BLaER1 treated with 17β-estradiol and CSF1 and Interleukin-3, amounts not matched to agents 10 nM and 100 nM (cell line): Measurements from ENCODE around the gene KIF25.

Experiments
- H3K27ac ChIP-seq, 11 experiments: shearing (Covaris generic); formaldehyde crosslinking; 2 replicates each; pipeline ENCODE4 v1.8.1; 2022
- H3K27me3 ChIP-seq, 11 experiments: shearing (Covaris generic); formaldehyde crosslinking; 2 replicates each; pipeline ENCODE4 v1.8.1; 2022
- H3K36me3 ChIP-seq, 11 experiments: shearing (Covaris generic); formaldehyde crosslinking; 2 replicates each; pipeline ENCODE4 v1.8.1; 2022
- H3K4me1 ChIP-seq, 10 experiments: shearing (Covaris generic); formaldehyde crosslinking; 2 replicates each; pipeline ENCODE4 v1.8.1; 2022
- H3K4me2 ChIP-seq, 11 experiments: shearing (Covaris generic); formaldehyde crosslinking; 2 replicates each; pipeline ENCODE4 v1.8.1; 2022
- H3K4me3 ChIP-seq, 10 experiments: shearing (Covaris generic); formaldehyde crosslinking; 2 replicates each; pipeline ENCODE4 v1.8.1; 2022
- H3K9ac ChIP-seq, 11 experiments: shearing (Covaris generic); formaldehyde crosslinking; 2 replicates each; pipeline ENCODE4 v1.8.1; 2022
- H3K9me3 ChIP-seq, 11 experiments: shearing (Covaris generic); formaldehyde crosslinking; replicated peaks in 1 of 11; 2 replicates each; pipeline ENCODE4 v1.8.1; 2022
- H4K20me1 ChIP-seq, 11 experiments: shearing (Covaris generic); formaldehyde crosslinking; 2 replicates each; pipeline ENCODE4 v1.8.1; 2022
- Cebpa-rat ChIP-seq, 11 experiments: shearing (Covaris generic); IDR thresholded peaks; 2 replicates each; pipeline ENCODE4 v1.8.1; 2022

KIF25 gene

GRCh38 chr6:167997642-167998041 lies at the start of gene KIF25:
Gene KIF25, plus strand, starts transcription at chr6:167997671. Its CDS starts 31,915 bp downstream, at chr6:168029586.
- TF ChIP-seq Cebpa-rat (IDR thresholded peaks at IDR 0.05) = no peak
- H3K4me3 ChIP-seq = peak within 1 kb of the TSS; percentile 39 to 73 (median 62)
- peaks cover 36 to 74% (median 60%) of the 10 kb centered on the region in 10 experiments for H3K4me1 ChIP-seq
- peak within 1 kb of the TSS; percentile 76 to 99 (median 92) for H3K4me2 ChIP-seq
- H3K27me3 ChIP-seq = no peaks in the 10 kb centered on the region
- H3K27ac ChIP-seq = peak within 1 kb of the TSS; percentile 30 to 96 (median 90); a peak in 19 of 22 replicates
- H4K20me1 ChIP-seq = no peaks in the 10 kb centered on the region
- peaks cover 0 to 16% (median 0%) of the 10 kb centered on the region in 11 experiments; a peak in 3 of 22 replicates for H3K36me3 ChIP-seq
- H3K9me3 ChIP-seq = no peaks in the 10 kb centered on the region
- H3K9ac ChIP-seq = peak within 1 kb of the TSS; percentile 60 to 88 (median 80); a peak in 20 of 22 replicates

GRCh38 chr6:167947716-167948115 lies 49.8 kb upstream of the KIF25 start:
- Histone ChIP-seq H3K4me3 (no peak overlapping the region), H3K36me3 (peaks cover 57 to 85% (median 80%) of the 10 kb centered on the region in 11 experiments), H3K4me1 (peaks cover 16 to 34% (median 24%) of the 10 kb centered on the region in 10 experiments), H3K27ac (no peak overlapping the region), H3K4me2 (no peak overlapping the region), H4K20me1 (no peaks in the 10 kb centered on the region; a peak in 1 of 22 replicates), H3K9ac (no peak overlapping the region), H3K27me3 (no peaks in the 10 kb centered on the region), H3K9me3 (no peaks in the 10 kb centered on the region)
- no peak for TF ChIP-seq Cebpa-rat (IDR thresholded peaks at IDR 0.05)

DNA sequence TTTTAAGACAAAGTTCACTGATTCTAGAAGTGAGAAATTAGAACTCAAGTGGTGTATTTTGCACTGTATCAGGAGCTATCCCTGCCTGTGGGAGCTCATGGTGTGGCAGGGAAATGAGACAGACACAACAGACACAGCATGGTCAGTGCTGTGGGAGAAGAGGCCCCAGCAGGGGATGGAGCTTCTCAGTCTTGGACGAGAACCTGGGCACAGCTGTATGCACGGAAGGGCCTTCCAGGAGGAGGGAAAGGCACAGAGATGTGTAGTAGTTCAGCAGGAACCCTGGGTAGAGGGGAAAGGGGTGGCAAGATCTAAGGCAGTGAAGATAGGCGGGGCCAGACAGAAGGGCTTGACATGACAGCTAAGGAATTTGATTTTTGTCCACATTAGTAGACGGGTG lies 48.8 kb upstream of the KIF25 start:
- Histone ChIP-seq H3K9me3 (no peaks in the 10 kb centered on the region), H3K4me3 (no peak overlapping the region), H3K36me3 (peaks cover 54 to 75% (median 71%) of the 10 kb centered on the region in 11 experiments), H3K27me3 (no peaks in the 10 kb centered on the region), H3K27ac (peak overlapping the region in 1 of 11 experiments; percentile 28; a peak in 1 of 22 replicates), H4K20me1 (no peaks in the 10 kb centered on the region; a peak in 1 of 22 replicates), H3K9ac (no peak overlapping the region), H3K4me1 (peaks cover 22 to 44% (median 33%) of the 10 kb centered on the region in 10 experiments), H3K4me2 (no peak overlapping the region)
- TF ChIP-seq Cebpa-rat (IDR thresholded peaks at IDR 0.05) = no peak

- Histone ChIP-seq H3K9me3 (no peaks in the 10 kb centered on the region), H3K9ac (no peak overlapping the region), H4K20me1 (no peaks in the 10 kb centered on the region; a peak in 1 of 22 replicates), H3K4me2 (no peak overlapping the region), H3K4me3 (no peak overlapping the region), H3K27ac (peak overlapping the region in 2 of 11 experiments; percentile 32 to 34; a peak in 2 of 22 replicates), H3K4me1 (peaks cover 24 to 49% (median 37%) of the 10 kb centered on the region in 10 experiments), H3K27me3 (no peaks in the 10 kb centered on the region), H3K36me3 (peaks cover 50 to 72% (median 66%) of the 10 kb centered on the region in 11 experiments)
- TF ChIP-seq Cebpa-rat (IDR thresholded peaks at IDR 0.05) = no peak
These were observed 48.3 kb upstream of the KIF25 start for GRCh38 chr6:167949121-167949684.

DNA sequence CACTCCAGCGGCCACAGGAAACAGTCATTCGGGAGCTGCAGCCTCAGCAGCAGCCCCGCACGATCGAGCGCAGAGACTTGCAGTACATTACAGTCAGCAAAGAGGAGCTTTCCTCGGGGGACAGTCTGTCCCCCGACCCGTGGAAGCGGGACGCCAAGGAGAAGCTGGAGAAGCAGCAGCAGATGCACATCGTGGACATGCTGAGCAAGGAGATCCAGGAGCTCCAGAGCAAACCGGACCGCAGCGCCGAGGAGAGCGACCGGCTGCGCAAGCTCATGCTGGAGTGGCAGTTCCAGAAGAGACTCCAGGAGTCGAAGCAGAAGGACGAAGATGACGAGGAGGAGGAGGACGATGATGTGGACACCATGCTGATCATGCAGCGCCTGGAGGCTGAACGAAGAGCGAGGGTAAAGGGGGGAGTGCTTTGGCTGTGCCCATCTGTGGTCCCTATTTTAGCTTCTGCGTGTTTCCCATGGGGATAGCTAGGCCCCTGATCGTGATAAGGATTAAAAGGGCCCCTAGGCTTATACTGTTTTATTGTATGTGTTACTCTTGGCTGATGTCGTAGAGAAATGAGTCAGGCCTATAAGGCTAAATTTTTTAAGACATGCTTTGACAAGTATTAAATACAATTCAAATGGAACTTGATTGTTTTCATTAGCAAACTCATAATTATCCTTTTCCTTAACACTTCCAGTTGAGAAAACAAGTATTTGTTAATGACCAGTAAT lies 45.5 kb upstream of the KIF25 start:
- H3K4me1 ChIP-seq = peaks cover 40 to 67% (median 55%) of the 10 kb centered on the region in 10 experiments
- peaks cover 27 to 70% (median 58%) of the 10 kb centered on the region in 11 experiments for H3K36me3 ChIP-seq
- H4K20me1 ChIP-seq = peaks cover 0 to 19% (median 0%) of the 10 kb centered on the region in 11 experiments; a peak in 3 of 22 replicates
- peak overlapping the region; percentile 54 to 79 (median 73) for H3K9ac ChIP-seq
- peak overlapping the region; percentile 23 to 81 (median 75); a peak in 21 of 22 replicates for H3K27ac ChIP-seq
- H3K9me3 ChIP-seq = no peaks in the 10 kb centered on the region
- H3K4me2 ChIP-seq = peak overlapping the region; percentile 84 to 97 (median 93)
- H3K4me3 ChIP-seq = peak overlapping the region; percentile 44 to 73 (median 65)
- no peak for TF ChIP-seq Cebpa-rat (IDR thresholded peaks at IDR 0.05)
- no peaks in the 10 kb centered on the region for H3K27me3 ChIP-seq

- H4K20me1 ChIP-seq = peaks cover 0 to 25% (median 0%) of the 10 kb centered on the region in 11 experiments; a peak in 3 of 22 replicates
- no peak for TF ChIP-seq Cebpa-rat (IDR thresholded peaks at IDR 0.05)
These were observed 45.0 kb upstream of the KIF25 start for GRCh38 chr6:167952512-167952859.

GRCh38 chr6:167953551-167953950 lies 43.9 kb upstream of the KIF25 start:
- H3K27me3 ChIP-seq = no peaks in the 10 kb centered on the region
- peaks cover 0 to 25% (median 0%) of the 10 kb centered on the region in 11 experiments; a peak in 3 of 22 replicates for H4K20me1 ChIP-seq
- peaks cover 56 to 83% (median 71%) of the 10 kb centered on the region in 10 experiments for H3K4me1 ChIP-seq
- H3K4me3 ChIP-seq = peak overlapping the region in 8 of 10 experiments; percentile 50 to 73 (median 67); a peak in 16 of 20 replicates
- H3K27ac ChIP-seq = peak overlapping the region in 7 of 11 experiments; percentile 38 to 79 (median 75); a peak in 10 of 22 replicates
- TF ChIP-seq Cebpa-rat (IDR thresholded peaks at IDR 0.05) = no peak
- peak overlapping the region; percentile 53 to 97 (median 92) for H3K4me2 ChIP-seq
- H3K9ac ChIP-seq = peak overlapping the region in 9 of 11 experiments; percentile 14 to 72 (median 44); a peak in 12 of 22 replicates
- H3K36me3 ChIP-seq = peaks cover 12 to 65% (median 47%) of the 10 kb centered on the region in 11 experiments
- H3K9me3 ChIP-seq = no peaks in the 10 kb centered on the region

More at GRCh38 chr6:167952512-167952859, 45.0 kb upstream of the KIF25 start:
- H3K9me3 ChIP-seq = no peaks in the 10 kb centered on the region
- peaks cover 21 to 70% (median 55%) of the 10 kb centered on the region in 11 experiments for H3K36me3 ChIP-seq
- H3K27me3 ChIP-seq = no peaks in the 10 kb centered on the region
- peak overlapping the region; percentile 23 to 81 (median 75); a peak in 21 of 22 replicates for H3K27ac ChIP-seq
- H3K4me3 ChIP-seq = peak overlapping the region; percentile 44 to 73 (median 65)
- peak overlapping the region; percentile 84 to 97 (median 93) for H3K4me2 ChIP-seq
- peaks cover 46 to 73% (median 61%) of the 10 kb centered on the region in 10 experiments for H3K4me1 ChIP-seq
- H3K9ac ChIP-seq = peak overlapping the region; percentile 54 to 79 (median 73); a peak in 21 of 22 replicates

- H3K27ac ChIP-seq = 0 out of 22 replicates have a peak overlapping the region, but pooled peaks of 2 of the 11 experiments have one; percentile 26 to 79
- no peak for TF ChIP-seq Cebpa-rat (IDR thresholded peaks at IDR 0.05)
- peaks cover 62 to 89% (median 77%) of the 10 kb centered on the region in 10 experiments for H3K4me1 ChIP-seq
- peak overlapping the region in 5 of 11 experiments; percentile 44 to 72 (median 54); a peak in 9 of 22 replicates for H3K9ac ChIP-seq
- no peaks in the 10 kb centered on the region for H3K27me3 ChIP-seq
- H3K36me3 ChIP-seq = peaks cover 6 to 59% (median 41%) of the 10 kb centered on the region in 11 experiments; a peak in 21 of 22 replicates
- peak overlapping the region in 7 of 10 experiments; percentile 25 to 73 (median 68); a peak in 11 of 20 replicates for H3K4me3 ChIP-seq
- H4K20me1 ChIP-seq = peaks cover 0 to 30% (median 0%) of the 10 kb centered on the region in 11 experiments; a peak in 3 of 22 replicates
- peak overlapping the region in 10 of 11 experiments; percentile 14 to 97 (median 90); a peak in 17 of 22 replicates for H3K4me2 ChIP-seq
- no peaks in the 10 kb centered on the region for H3K9me3 ChIP-seq
These were observed 43.3 kb upstream of the KIF25 start for GRCh38 chr6:167954151-167954550.
